NCI-H2196 treated with DMSO at 0.1 percent for 48 hours (cell line): Measurements from ENCODE around the gene WFDC9.
"Not testable (repeated sequence)": the region's sequence is repeated elsewhere in the genome, so short reads cannot be mapped to it uniquely, and the experiment has no call there.

Source experiments
- DNase-seq: peaks from one replicate; lab custom pipeline; 2025; ENCODE audit not compliant: unreplicated experiment; lab: John Stamatoyannopoulos, UW

The WFDC9 gene

GRCh38 chr20:45593498-45593897 is 37.6 kb downstream of the WFDC9 start:
- DNase-seq: no peak

DNA sequence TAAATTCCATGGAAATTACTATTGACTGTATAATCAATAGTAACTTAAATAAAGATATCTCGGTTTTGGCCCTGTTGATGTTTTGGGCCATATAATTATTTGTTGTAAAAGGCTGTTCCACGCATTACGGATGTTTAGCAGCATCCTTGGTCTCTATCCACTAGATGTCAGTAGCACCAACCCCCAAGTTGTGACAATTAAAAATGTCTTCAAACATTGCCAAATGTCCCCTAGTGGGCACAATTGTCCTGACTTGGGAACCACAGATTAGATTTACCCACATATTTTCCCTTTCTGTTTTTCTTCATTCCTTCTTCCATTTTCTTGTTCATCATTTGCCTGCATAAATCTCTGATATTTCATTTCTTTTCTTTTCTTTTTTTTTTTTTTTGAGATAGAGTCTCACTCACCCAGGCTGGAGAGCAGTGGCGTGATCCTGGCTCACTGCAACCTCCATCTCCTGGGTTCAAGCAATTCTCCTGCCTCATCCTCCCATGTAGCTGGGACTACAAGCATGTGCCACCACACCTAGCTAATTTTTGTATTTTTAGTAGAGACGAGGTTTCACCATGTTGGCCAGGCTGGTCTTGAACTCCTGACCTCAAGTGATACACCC is 38.4 kb downstream of the WFDC9 start:
- no peak for DNase-seq

DNA sequence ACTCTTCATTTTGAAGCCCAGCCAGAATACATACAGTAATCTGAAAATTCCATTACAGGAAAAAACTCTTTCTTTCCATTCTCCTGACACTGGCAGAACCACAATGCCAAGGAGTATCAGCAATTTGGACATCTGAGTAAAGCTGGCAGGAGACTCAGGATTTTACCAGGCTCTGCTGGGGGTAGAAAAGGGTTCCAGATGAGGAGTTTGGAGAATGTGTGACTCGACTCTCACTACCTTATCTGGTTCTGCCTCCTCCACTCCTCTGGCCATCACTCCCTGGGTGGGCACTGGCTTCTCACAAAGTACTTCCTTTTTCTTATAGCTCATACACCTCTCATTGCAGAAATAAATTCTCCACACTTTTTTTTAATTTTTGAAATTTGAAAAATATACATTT is 41.4 kb downstream of the WFDC9 start:
- DNase-seq: no peak

DNA sequence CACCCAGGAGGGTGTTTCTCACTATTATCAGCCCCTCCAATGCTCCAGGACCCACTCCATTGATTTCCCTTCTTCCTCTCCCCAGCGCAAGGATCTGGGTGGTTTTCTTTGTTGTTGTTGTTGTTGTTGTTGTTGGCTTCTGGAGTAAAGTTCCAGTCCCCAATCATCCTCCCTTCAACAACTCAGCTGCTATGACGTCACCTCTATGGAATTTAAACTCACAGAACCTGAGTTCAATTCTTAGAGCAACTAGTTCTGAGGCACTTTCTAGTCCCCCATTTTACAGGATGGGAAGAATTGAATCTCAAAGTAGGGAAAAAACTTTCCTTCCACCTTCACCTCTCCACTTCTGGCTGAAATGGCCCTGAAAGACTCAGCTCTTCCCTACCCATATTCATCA is 42.3 kb downstream of the WFDC9 start:
- DNase-seq: no peak

DNA sequence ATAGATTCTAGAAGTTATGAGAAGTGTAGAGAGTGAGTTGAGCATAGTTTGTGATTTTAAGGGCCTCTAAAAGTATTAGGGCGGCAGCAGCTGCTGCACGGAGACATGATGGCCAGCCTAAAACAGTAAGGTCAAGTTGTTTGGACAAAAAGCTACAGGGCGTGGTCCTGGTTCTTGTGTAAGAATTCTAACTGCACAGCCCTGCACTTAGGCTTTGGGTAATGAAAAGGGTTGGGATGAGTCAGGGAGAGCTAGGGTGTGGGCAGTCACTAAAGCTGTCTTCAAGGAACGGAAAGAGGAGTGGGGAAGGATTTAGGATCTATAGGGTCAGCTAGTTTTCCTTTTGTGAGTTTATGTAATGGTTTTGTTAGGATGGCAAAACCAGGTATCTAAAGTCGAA is 45.1 kb downstream of the WFDC9 start:
- not testable (repeated sequence) for DNase-seq

- DNase-seq: not testable (repeated sequence)
Measured at GRCh38 chr20:45584294-45584693, 46.8 kb downstream of the WFDC9 start.

- DNase-seq: no peak
Measured at GRCh38 chr20:45583502-45583901, 47.6 kb downstream of the WFDC9 start.

- DNase-seq: no peak
Measured at GRCh38 chr20:45581702-45582101, 49.4 kb downstream of the WFDC9 start.

GRCh38 chr20:45579184-45579583 is 51.9 kb downstream of the WFDC9 start, which contains the start of gene WFDC8:
TSS of gene WFDC8 (minus strand) at chr20:45579284. CDS start at chr20:45579247, 37 bp downstream.
- DNase-seq: no peak

DNA sequence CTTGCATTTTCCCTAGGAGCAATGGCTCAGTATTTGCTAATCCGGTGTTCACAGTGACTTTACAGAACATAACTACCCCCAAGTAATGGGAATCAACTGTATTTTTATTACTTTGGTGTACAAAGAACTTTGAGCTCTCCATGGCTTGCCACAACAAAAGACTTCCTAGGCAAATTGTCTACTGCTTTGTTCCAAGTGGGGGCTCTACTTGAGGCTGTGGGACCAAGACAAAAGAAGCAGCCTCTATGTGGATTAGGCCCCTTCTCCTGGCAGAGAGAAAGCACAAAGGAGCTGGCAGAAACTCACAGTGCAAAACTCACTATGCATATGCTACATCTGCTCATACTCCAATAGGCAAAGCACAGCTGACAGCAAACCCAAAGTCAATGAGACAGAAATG is 52.9 kb downstream of the WFDC9 start:
- DNase-seq: no peak

DNA sequence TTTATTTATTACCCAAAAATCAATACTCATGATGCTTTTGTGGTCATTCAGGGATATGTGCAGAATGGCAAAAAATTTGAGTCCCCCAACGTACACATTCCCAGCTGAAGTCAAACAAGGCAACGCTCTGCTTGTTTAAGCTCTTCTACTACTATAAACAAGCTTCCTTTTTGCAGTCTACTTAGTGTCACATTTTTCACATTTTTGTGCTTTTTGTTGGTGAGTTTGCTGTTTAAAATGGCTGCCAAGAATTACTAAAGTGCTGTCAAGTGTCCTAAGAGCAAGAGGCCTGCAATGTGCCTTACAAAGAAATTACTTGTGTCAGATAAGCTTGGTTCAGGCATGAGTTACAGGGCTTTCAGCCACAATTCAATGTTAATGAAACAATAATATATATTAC is 54.1 kb downstream of the WFDC9 start:
- no peak for DNase-seq

DNA sequence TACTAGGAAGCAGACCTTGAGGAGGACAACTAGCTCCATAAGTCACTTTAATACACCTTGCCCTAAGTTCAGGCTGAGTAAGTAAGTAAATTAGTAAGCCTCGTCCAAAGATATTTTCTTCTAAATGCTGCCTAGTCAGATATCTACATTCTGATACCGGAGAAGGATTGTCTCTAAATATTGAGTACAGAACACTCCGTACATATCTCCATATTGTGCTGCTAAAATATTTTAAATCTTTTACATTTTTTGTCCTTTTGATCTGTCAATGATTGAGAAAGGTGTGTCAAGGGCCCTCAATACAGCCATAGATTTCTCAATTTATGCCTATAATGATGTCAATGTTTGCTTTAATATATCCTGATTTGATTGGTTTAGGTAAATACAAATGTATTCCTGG is 55.2 kb downstream of the WFDC9 start:
- DNase-seq: no peak

DNA sequence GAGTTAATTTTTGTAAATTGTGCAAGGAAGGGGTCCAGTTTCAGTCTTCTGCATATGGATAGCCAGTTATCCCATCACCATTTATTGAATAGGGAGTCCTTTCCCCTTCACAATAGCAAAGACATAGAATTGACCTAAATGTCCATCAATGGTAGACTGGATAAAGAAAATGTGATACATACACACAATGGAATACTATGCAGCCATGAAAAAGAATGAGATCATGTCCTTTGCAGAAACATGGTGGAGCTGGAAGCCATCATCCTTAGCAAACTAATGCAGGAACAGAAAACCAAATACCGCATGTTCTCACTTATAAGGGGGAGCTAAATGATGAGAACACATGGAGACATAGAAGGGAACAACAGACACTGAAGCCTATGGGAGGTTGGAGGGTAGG is 61.4 kb downstream of the WFDC9 start:
- not testable (repeated sequence) for DNase-seq

GRCh38 chr20:45564760-45565276 is 66.3 kb downstream of the WFDC9 start:
- DNase-seq: no peak
